Measurements from ENCODE around the gene LRRC32.

The LRRC32 gene, protein sequence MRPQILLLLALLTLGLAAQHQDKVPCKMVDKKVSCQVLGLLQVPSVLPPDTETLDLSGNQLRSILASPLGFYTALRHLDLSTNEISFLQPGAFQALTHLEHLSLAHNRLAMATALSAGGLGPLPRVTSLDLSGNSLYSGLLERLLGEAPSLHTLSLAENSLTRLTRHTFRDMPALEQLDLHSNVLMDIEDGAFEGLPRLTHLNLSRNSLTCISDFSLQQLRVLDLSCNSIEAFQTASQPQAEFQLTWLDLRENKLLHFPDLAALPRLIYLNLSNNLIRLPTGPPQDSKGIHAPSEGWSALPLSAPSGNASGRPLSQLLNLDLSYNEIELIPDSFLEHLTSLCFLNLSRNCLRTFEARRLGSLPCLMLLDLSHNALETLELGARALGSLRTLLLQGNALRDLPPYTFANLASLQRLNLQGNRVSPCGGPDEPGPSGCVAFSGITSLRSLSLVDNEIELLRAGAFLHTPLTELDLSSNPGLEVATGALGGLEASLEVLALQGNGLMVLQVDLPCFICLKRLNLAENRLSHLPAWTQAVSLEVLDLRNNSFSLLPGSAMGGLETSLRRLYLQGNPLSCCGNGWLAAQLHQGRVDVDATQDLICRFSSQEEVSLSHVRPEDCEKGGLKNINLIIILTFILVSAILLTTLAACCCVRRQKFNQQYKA

DNA sequence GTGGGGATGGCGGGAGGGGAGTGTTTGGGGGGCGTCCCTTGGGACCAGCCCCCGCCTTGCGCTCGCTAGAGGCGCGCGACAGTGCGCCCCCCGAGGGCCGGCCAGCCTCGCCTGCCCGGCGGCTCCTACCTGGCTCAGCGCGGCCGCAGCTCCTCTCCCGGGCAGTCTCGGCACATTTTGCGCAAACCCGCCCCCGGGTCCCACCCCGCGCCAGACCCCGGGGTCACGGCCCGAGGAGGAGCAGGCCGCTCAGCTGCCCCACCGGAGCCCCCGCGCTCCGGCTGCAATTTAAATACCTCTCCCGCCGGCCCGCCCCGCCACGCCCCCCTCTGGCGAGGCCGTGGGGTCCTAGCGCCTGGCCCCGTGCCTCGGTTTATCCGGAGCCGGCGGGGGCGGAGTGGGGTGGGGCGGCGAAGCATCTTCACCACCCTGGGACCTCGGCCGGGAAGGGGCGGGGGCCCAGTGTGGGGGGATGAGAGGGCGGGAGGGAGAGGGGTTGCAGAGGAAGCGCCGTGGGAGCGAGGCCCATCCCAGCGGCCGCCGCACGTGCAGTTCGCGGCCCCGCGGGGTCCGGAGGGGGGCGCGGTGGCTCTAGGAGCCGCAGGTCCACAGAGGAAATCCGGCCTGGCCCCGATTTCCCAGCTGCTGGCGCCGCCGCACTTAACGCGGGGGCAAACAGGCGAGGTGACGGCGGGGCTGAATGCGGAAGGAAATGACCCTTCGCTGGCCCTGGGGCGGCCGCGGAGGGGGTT lies at the start of gene LRRC32:
LRRC32 (minus strand) TSS at position 263 of the 752 bp plus-strand sequence. CDS start 4,793 bp downstream, outside the sequence.
- DNase-seq, result no peak

DNA sequence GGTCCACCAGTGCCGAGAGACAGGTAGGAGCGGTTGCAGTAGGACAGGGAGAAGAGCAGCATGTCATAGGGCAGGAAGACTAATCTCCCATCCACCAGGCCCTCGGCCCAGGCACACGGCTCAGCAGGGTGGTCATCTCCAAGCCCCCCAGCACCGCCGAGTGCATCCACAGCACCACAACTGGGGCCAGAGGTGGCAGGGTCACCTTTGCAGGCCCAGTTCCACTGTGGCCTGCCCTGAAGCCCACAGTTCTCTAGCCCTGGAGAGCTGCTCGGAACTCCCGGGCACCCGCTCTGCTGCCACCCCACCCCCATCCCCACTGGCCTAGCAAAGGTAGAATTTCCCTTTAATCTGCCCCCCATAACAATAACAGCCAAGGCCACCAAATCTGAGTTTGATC lies 49.1 kb upstream of the LRRC32 start:
- DNase-seq, result no peak

DNA sequence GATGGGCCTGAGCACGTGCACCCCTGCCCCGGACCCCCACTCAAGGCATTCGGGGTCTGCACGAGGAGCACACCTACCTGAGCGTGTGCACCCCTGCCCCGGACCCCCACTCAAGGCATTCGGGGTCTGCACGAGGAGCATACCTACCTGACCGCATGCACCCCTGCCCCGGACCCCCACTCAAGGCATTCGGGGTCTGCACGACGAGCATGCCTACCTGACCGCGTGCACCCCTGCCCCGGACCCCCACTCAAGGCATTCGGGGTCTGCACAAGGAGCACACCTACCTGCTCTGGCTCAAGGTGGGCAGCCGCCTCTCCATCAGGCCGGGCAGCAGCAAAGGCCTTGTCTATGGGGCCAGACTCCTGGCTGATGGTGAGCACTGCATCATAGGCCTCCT lies 48.7 kb upstream of the LRRC32 start:
- DNase-seq, result no peak

DNA sequence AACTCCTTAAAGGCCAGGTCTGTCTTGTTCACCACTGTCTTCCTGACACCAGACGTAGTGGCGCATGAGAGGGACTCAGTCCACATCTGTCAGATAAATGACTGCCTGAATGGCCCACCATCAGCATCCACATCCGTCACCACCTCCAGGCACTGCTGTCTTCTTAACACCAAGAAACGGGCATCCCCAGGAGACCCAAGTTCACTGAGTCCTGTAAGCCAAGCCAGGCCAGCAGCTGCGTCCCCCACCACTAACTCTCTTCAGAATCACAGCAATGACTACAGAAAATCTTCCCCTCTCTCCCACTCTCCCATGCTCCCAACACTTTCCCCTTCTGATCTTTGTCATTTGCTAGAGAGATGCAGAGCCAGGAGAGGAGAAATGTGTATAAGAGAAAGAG lies 47.3 kb upstream of the LRRC32 start:
- DNase-seq, result no peak

DNA sequence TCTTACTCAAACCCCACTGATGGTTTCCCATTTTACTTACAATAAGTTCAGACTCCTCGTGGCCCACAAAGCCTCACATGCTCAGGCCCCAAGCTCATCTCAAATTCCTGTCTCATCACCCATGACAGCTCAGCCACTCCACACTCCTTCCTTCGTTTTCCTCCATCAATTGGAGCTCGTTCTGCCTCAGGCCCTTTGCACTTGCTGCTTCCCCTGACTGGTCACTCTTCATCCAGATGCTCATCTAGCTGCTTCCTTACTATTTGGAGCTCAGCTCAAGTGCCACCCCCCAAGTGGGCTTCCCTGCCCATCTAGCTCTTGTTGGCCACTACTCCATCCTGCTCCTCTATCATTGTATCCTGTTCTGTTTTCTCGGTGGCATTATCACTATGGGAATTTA lies 46.8 kb upstream of the LRRC32 start:
- no peak for DNase-seq

DNA sequence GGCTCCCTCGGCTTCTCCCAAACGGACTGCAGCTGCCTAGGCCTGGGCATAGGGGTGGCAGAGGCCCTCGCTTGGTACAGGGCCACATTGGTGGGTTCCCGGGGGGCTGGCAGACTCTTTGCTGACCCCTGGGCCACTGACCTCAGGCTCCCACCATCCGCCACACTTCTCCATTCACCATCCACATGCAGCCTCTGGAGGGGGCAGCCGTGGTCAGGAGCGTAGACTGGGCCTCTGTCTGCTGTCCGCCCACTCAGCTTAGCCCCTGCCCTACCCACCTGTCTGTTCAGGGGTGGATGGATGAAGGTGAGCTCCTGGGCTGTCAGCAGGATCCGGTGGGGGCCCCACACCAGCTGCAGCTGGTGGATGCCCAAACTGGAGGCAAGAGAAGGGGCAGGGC lies 45.7 kb upstream of the LRRC32 start:
- DNase-seq, result no peak

DNA sequence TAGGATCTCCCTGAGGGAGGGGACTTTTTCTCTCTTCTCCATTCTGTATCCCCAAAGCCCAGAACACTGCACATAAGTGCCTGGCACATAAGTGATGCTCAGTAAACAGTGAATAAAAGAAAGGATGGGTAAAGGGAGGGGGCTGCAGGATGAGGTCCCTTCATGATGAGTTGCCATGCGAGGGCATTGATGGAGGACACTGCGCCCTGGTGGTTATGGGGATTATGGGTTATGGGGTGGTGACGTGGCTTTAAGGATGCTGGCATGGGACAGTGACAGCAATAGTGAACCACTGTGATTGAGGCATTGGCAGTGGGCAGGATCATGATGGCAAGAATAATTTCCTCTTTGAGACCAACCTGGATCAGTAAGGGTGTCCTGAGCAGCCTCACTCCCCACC lies 43.9 kb upstream of the LRRC32 start:
- no peak for DNase-seq

DNA sequence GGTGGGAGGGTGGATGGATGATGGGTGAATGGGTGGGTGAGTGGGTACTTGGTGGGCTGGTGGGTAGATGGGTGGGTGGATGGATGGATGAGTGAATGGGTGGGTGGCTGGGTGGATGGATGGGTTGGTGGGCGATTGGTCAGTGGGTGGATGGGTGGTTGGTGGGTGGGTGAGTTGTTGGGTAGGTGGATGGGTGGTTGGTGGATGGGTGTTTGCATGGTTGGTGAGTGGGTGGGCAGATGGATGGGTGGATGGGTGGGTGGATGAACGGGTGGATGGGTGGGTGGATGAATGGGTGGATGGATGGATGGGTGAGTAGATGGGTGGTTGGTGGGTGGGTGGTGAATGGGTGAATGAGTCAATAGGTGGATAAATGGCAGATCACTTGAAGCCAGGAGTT lies 43.0 kb upstream of the LRRC32 start:
- no peak for DNase-seq

DNA sequence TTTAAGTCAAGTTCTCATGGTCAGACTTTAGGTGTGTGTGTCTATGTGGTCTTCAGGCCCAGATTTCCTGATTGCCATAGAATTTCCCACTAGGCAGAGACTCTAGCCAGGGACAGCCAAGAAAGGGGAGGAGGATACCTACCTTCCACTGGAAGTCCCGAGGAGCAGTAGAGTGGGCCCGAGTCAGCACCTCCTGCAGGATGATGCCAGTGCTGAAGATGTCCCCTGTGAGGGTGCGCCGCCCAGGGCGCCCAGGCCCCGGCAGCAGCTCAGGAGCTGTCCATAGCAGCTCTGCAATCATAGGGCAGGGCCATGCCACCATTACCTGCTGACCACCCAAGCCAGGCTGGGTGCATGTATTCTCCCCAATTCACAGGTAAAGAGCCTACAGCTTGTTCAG lies 41.6 kb upstream of the LRRC32 start:
- DNase-seq, result no peak

DNA sequence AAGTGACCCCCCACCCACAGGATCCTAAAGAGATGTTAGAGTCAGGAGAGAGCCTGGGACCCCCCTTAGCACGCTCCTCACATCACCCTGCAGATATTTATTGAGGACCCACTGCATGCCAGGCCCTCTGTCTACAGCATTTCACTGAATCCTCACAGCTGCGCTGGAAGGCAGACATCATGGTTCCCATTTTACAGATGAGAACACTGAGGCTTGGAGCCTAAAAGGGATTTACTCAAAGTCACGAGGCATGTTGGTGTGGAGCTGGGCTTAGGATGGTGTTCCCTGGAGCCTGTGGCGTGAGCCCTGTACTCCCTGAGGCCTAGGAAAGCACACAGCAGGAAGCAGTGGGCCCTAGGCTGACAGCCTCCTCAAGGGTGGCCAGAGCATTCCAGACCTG lies 39.2 kb upstream of the LRRC32 start:
- DNase-seq, result no peak

DNA sequence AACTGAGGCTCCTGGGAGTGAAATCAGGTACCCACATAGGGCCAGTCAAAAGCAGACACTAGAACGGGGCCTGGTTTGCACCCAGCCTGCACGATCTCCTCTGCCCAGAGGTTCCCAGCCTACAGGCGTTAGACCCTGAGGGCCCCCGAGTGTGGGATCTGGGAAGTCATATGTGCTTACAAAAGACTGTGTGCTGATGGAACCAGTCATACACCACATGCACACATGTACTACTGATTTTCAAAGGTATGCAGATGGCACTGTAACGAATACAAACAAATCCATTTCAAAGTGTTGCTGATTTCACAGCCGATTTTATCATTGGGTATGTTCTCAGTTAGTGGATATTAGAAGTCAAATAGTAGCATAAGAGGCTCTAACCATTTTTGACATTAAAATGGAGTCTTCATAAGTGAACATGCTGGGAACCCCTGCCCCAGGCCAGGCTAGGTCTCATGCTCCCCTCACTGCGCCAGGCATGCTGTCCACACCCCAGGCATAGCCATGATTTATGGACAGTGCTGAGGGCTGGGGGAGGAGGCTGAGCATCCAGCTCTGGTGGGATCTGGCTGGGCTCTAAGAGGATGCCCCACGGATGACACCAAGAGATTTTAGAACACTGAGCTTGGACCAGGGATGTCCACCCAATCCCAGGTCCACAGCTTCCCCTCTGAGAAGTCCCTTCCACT lies 38.6 kb upstream of the LRRC32 start:
- no peak for DNase-seq

DNA sequence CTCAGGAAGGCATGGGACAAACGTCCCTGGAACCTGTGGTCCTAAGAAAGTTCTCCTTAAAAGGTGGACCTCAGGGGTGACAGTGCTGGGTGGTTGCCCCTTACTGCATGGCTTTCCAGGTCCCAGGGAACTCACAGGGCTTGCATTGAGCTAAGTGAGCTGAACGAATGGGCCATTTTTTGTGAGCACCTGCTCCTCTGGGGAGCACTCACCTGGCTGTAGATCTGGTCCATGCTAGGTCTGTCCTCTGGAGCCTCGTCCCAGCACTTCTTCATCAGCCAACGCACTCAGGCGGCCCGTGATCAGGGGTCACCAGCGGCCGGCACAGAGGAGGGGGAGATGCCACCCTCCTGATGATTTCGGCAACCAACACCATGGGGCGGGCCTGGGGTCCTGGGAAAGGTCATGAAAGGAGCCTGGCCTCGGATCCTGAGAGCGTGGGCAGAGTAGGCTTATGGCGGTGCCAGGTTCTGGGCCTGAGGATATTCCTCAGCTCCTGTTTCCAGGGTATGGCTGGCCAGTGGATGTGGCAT lies 36.8 kb upstream of the LRRC32 start:
- no peak for DNase-seq

DNA sequence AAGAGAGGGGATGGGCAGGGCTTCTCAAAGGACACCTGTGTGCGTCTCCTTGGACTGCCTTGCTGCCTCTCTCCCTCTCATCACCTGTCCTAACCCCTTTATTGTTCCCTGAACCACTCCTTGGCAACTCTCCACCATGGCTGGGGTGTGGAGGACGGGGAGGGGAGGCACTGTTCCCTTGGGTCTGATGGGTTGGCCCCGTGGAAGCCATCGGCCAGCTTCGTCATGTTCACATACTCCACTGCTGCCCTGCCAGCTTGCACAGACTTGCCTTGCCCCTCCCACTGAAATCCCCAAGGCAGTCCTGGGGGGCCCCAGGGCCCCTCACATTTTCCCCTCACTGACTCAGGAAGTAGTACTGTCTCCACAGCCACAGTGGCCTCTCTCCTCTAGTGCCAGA lies 36.1 kb upstream of the LRRC32 start:
- DNase-seq, result no peak

DNA sequence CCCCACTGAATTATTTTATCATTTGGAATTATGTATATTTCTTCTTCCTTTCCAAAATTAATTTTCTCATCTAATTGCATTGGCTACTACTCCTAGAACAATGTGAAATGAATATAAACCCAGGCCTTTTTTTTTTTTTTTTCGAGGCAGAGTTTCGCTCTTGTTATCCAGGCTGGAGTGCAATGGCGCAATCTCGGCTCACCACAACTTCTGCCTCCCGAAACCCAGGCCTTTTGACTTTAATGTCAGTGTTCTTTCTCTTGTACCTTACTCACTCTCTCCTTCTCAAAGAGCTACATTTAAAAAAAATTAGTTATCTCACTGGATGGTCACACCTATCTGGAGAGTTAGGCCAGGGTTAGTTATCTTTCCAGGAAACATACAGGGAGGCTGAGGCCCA lies 35.3 kb upstream of the LRRC32 start:
- no peak for DNase-seq

DNA sequence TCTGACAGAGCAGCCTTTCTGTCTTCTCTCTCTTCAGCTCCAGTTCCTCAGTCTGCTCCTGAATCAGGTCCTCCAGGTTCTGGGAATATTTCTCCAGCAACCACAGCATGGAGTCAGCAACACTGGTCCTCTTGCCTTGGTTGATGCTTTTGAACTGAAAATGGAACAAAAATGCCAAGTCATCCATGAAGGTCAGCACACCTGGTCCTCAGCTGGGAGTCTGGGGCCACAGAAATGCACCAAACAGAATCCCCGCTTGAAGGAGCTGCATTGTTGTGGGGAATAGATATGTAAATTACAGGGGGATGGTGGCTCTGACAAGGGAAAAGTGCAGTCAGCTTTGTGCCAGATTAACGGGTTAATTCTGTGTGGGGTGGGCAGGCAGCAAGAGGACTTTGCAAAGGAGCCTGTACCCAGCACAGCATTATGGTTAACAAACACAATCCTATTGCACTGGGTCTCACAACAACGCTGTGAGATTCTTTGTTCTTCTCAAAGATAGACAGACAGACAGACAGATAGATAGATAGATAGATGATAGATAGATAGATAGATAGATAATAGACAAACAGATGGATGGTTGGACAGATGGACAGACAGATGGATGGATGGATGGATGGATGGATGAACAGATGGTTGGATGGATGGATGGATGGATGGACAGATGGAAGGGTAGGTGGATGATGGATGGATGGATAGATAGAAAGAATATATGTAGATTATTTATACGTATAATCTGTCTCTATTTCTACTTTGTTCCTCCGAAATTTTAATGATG lies 33.8 kb upstream of the LRRC32 start:
- no peak for DNase-seq

DNA sequence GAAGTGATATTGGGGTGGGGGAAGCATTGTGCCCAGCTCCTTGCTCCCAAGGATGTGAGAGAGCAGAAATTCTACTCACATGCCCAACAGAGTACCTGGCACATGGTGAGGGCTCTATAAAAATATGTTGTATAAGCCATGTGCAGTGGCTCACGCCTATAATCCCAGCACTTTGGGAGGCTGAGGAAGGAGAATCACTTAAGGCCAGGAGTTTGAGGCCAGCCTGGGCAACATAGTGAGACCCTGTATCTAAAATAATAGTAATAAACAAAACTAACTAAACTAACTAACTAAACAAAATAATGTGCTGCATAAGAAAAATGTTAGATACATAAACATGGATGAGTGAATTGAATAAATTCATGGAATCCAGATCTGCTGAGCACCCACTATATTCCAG lies 33.2 kb upstream of the LRRC32 start:
- DNase-seq, result no peak

DNA sequence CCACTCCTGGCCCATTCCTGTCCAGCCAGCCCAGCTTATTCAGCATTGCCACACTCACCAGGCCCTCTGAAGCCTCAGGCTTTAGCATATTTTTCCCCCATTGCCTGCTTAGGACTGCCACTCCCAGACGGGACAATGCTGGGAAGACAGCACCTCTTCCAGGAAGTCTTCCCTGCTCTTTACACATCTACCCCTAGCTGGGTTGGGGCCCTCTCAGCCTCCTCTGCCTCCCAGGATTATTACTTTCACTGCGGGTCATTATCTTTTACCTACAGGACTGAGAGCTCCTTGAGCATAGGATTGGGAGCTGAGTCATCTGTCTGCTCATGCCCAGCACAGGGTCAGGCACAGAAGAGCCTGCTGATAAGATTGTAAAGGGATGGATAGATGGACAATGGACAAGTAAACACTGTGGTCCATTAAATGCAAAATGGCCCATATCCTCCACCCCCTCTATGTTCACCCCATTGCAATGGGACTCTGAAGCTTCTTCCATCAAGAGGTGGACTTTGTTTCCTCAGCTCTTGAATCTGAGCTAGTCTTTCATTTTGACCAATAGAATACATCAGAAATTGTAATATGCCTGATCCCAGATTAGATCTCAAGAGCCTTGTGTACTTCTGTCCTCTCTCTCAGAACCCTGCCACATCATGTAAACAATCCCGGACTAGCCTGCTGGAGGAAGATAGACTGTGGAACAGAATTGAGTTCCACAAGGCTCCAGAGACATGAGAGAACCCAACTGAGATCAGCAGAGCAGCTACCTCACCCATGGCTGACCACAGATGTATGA lies 32.0 kb upstream of the LRRC32 start:
- DNase-seq, result no peak

DNA sequence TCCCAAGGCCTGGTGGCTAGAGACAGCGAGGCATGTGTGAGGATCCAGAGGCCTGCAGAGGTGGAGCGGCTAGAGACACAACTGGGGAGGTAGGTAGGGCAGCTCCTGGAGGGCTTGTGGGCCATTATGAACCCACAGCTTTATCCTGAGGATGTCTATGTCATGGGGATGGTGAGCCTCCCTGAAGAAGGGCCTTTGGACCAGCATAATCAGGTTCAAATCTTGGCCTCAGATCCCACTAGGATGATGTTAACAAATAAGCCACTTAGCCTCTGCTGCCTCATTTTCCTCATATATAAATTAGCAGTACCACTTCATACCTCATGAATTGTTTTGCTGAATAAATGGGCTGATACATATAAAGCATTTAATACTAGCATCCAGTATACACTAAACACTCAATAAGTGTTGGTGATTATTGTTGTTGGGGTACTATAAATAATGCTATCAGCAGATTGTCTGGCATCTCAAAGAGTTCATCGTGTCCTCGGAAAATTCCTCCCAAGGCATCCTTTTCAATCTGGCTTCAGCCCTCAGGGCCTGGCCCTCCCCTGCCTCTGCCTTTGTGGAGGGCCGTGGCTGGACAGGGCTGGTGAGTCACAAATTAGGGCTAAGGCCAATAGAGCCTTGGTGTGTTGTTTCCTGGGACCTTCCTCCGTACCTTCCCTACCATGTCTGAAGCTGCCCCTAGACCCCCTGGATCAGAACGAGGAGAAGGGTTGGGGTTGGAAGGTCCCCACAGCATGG lies 30.9 kb upstream of the LRRC32 start:
- DNase-seq, result peak; percentile 44

DNA sequence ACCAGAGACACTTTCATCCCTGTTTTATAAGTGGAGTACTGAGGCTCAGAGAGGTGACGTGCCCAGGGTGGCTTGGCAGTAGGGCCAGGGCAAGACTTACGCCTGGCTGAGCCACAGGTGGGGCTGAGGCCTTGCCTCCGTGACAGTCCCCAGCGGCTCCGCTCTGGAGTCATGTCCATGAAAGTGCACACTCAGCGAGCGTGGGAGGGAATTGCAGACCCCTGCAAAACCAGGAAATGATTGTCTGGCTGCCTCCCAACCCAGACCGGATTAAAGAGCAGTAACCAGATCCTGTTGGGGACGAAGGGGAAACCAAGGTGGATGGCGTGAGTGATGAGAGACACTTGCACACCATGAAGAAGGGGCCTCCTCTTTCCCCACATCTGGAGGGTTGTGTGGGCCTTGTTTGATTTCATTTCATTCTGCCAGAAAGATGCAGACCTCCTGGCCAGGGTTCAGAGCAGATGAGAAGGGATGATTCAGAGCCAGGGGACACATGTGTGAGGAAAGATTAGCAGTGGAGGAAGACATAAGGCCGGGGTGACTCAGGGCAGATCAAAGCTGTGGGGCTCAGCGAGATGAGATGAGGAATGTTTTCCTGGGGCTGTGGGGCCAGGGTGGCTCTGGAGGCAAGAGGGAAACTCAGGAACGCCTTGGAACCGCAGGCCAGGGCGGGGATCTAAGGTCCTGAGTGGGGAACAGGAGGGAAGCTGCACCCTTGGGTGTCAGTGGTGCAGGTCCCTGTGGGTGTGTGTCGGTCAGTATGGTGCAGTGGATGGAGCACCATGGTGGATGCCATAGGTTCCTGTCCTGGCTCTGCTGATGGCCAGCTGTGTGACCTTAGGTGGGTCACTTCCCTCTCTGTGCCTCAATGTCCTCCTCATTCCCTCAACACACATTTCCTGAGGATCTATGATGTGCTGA lies 29.9 kb upstream of the LRRC32 start:
- peak; percentile 73 for DNase-seq
